Testis (tissue), 2 donors: ENCODE data around the gene PPARGC1A.

Experiments used
- CTCF ChIP-seq, 3 experiments: fragments of 450-650 bp in 2 of 3; fragments of 200-600 bp in 1 of 3; sonication (generic) in 1 of 3; IDR thresholded peaks; one replicate each; pipeline ENCODE4 v1.5.1; 2016 to 2019; ENCODE audit warnings: antibody characterized with exemption in 3 of 3, mild to moderate bottlenecking in 2 of 3, moderate library complexity in 1 of 3
- POLR2A ChIP-seq: fragments of 450-650 bp; IDR thresholded peaks from one replicate; pipeline ENCODE4 v1.6.1; 2017; ENCODE audit warnings: antibody characterized with exemption, mild to moderate bottlenecking, moderate library complexity

- TF ChIP-seq CTCF (IDR thresholded peaks at IDR 0.05) (no peak), POLR2A (no peak)
Measured at GRCh38 chr4:23837371-23837770, 52.5 kb downstream of the PPARGC1A start.
